HG02623 (cell line): ENCODE results near the gene IRX4.

Experiments
- ATAC-seq: cut with Tn5 transposase; IDR thresholded peaks from one replicate; pipeline ENCODE4 v1.9.1; 2021; ENCODE audit warnings: moderate library complexity; ENCODE audit not compliant: unreplicated experiment

The IRX4 gene

DNA sequence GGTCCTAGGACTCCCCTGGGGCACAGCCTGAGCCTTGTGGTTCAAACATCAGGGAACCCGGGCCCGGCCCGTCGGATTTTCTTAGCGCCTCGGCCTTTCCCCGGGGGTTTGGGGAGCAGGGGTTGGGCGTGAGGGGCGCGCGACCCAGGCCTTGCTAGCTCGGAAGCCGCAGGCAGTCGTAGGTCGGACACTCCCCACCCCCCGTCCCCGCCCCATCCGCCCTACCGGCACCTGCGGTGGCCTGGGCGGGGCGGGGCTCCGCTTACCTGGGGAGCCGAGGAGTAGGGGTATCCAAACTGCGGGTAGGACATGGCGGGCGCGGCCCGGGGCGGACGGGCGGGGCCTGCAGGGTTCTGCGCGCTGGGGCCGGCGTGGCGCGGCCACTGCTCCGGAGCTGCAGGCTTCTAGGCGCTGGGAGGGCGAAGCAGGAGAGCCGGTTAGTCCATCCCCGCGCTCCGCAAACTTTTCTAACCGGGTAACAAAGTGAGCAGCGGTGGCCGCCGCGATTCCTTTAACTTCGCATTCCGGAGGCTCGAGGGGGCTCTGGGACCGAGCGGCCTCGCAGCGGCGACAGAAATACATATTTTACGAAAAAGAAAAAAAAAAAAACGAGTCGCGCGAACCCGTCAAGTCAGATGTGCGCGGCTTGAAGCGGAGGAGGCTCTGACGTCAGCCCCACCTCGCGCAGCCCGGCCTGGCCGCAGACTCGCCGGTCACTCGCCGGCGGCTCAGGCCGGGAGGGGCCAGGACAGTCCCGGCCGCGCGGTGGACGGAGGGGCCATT is at the start of gene IRX4:
TSS of gene IRX4 (minus strand) at position 589 of the 783 bp plus-strand sequence. CDS start at position 311, 278 bp downstream.
- ATAC-seq, result no peak

DNA sequence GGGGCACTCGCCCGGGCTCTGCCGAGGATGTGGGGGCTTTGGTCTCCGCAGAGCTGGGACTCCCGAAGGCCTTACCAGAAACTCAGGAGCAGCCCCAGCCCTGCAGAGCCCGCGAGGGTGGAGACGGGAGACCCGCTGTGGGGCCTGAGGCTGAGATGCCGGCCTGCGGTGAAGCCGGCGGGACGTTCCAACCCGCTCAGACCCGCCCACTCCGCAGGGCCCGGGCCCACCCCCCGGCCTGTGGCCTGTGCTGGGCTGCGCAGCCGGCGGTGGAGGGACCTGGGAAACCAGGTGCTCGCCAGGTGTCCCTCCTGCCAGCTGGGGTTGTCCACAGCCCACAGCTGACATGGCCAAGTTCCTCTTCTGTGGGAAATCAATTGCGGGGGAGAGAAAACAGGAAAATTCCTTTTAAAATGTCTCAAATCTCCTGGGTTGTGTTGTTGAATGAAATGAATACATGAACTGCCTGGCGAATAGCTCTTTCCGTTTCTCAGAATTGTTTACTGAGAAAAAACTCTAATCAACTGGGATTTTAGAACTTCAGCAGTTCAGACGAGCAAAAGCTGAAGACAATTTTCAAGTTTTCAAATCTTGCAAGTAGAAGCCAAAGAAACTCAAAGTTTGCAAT is 49.0 kb upstream of the IRX4 start:
- no peak for ATAC-seq

GRCh38 chr5:1930880-1931603 is 48.3 kb upstream of the IRX4 start:
- no peak for ATAC-seq

DNA sequence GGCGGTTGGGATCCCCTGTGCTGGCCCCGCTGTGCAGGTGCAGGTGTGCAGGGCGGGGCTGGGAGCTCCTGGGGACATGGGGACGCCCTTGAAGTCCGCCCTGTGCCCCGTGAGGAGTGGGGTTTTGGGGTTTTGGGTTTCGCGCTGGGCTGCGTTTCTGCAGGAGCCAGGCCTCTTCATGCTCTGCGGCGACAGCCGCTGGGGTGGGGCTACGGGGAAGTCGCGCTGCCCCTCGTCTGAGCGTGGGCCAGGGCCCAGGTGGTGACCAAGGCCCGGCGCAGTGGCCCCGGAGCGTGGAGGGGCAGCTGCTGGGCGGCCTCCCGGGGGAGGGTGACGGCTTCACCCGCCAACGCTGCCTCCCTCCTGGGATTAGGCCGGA is 47.8 kb upstream of the IRX4 start:
- no peak for ATAC-seq

GRCh38 chr5:1929108-1929991 is 46.6 kb upstream of the IRX4 start:
- no peak for ATAC-seq

DNA sequence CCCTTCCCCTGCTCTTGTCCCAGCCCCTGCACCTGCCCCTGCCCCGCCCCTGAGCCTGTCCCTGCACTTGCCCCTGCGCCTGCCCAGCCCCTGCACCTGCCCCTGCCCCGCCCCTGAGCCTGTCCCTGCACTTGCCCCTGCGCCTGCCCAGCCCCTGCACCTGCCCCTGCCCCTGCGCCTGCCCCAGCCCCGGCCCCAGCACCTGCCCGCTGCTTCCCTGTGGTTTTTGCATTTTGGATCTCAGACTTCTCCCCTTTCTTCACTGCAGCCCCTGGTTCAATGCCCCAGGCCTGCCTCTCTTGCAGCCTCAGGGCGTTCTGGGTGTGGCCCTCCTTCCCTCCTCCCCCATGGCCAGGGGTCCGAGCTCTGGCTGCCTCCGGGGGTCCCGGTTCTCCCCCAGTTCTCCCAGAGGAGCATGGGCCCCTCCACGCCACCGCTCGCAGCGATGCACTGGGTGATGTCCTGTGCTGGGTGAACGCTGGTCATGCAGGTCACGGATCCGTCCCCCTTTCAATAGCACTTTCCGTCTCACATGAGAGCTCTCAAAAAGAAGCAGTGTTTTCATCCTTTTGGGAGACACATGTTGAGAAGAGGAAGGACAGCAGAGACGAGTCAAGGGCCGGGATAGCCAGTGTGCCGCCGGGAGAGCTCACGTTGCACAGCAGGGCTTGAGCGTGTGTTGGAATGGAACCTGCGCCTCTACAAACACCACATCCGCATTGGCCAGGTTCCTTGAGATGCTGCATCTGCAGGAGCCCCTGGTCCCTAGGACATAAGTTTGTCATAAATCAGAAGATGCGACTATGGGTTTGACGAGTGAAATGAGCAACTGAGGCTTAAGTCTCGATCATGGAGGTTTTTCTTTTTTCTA is 44.0 kb upstream of the IRX4 start:
- ATAC-seq, result no peak

- ATAC-seq, result no peak
These were observed 43.3 kb upstream of the IRX4 start for GRCh38 chr5:1926071-1926440.

- ATAC-seq, result no peak
These were observed 42.7 kb upstream of the IRX4 start for GRCh38 chr5:1925111-1926070.

- no peak for ATAC-seq
These were observed 41.0 kb upstream of the IRX4 start for GRCh38 chr5:1923766-1924165.

- ATAC-seq, result no peak
These were observed 40.6 kb upstream of the IRX4 start for GRCh38 chr5:1923341-1923740.

- no peak for ATAC-seq
These were observed 39.0 kb upstream of the IRX4 start for GRCh38 chr5:1921711-1922110.

- ATAC-seq, result no peak
These were observed 37.0 kb upstream of the IRX4 start for GRCh38 chr5:1919750-1920149.

DNA sequence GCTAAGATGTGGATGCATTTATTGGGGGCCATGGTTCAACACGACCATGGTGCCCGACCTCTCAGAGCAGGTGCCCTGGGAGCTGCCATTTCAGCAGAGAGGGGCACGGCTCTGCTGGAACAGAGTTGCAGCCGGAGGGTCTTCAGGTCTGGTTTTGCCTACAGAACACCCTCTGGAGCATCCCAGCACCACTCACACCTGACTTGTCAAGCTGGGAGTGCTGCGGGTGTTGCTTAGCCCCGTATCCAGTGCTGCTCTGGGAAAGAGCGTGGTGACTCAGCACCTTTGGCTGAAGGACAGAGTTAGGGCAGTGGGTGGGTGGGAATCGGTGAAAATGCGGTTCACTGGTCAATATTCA is 36.5 kb upstream of the IRX4 start:
- ATAC-seq, result no peak

- ATAC-seq, result no peak
These were observed 35.9 kb upstream of the IRX4 start for GRCh38 chr5:1918488-1919208.

GRCh38 chr5:1917830-1918487 is 35.2 kb upstream of the IRX4 start:
- no peak for ATAC-seq

DNA sequence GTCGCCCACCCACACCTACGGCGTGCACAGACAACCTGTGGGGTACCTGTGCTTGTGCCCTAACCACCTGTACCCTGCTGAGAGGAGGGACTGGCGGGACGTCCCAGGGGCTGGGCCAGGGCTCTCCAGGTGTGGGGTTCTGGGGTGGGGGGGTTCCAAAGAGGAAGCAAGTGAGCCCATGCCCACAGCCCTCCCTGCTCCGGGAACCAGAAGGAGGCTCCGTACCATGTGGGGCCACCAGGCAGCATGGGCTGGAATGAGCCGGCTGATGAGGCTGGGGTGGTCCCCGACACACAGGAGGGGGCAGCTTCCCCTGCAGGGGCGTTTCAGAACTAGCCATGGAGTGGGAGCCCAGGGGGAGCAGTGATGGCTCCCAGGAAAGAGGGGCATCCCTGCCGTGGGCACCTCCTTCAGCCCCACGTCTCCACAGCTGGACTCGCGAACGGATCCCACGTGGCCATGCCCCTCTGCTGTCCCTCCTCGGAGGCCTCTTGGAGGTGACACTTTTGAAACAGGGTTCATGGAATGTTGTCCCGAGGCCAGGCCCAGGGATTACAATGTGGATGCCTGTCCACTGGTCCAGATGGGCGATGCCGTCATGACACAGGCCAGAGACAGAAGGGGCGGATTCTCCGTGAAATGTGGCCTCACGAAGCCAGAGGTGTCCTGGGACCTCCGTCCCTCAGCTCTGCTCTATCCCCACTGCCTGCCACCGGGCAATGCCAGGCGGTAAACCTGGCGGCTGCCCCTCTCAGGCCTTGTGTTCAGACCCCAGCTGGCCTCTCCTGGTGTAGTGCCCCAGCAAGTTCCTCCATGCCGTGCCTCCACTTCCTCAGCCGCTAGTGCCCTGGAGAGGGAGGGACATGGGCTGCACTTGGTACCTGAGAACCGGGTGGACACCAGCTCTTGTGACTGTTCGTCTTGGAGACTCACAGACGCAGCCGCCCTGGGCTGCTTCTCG is 33.6 kb upstream of the IRX4 start:
- no peak for ATAC-seq

GRCh38 chr5:1915316-1915715 is 32.6 kb upstream of the IRX4 start:
- no peak for ATAC-seq
